H1 (cell line): ENCODE measurements around the gene E2F1. TPM values are rescaled to one million over a fixed set of nuclear protein-coding genes. Genes with fewer than 3 reads are reported as not detected.
A peak's percentile ranks its signal among the peaks of the same experiment; 100 is the strongest.

Experiments
- CTCF ChIA-PET: fragments of 300-600 bp; sonication (Branson Sonifier 250); formaldehyde crosslinking; loops from one replicate; lab custom pipeline; 2021; ENCODE audit not compliant: partially characterized antibody; lab: Charles Lee
- POLR2A ChIA-PET: fragments of 300-600 bp; sonication (Branson Sonifier 250); formaldehyde crosslinking; loops from one replicate; lab custom pipeline; 2021; ENCODE audit warnings: inconsistent platforms; ENCODE audit not compliant: partially characterized antibody; lab: Charles Lee
- DNase-seq, 2 experiments: peaks; one replicate each; pipeline versions ENCODE4 v3.0.0 to v3.0.0-alpha.2; 2010 to 2022; ENCODE audit warnings: low spot score in 2 of 2, low read depth in 1 of 2, mixed read lengths in 1 of 2
- FAIRE-seq: peaks from 2 replicates; lab custom pipeline; 2011; peaks lifted over from hg19 to GRCh38; lab: Jason Lieb, UNC
- H2AFZ ChIP-seq: 2 replicates; pipeline ENCODE4 v1.8.1; 2012; ENCODE audit warnings: low read length, inconsistent platforms
- H2AK5ac ChIP-seq: 2 replicates; pipeline ENCODE4 v1.6.1; 2013; ENCODE audit warnings: low read depth, low read length
- H2BK120ac ChIP-seq: replicated peaks from 2 replicates; pipeline ENCODE3; 2013; ENCODE audit warnings: low read depth, low read length, inconsistent platforms
- H2BK12ac ChIP-seq: 2 replicates; pipeline ENCODE4 v1.6.1; 2013; ENCODE audit warnings: low read depth, low read length
- H2BK15ac ChIP-seq: 2 replicates; pipeline ENCODE4 v1.6.1; 2013; ENCODE audit warnings: low read length
- H2BK20ac ChIP-seq: 2 replicates; pipeline ENCODE4 v1.6.1; 2013; ENCODE audit warnings: low read length
- H2BK5ac ChIP-seq: 2 replicates; pipeline ENCODE4 v1.6.1; 2013; ENCODE audit warnings: low read depth, low read length
- H3K14ac ChIP-seq: 2 replicates; pipeline ENCODE4 v1.6.1; 2013; ENCODE audit warnings: inconsistent platforms; ENCODE audit not compliant: insufficient read length
- H3K18ac ChIP-seq: 2 replicates; pipeline ENCODE4 v1.6.1; 2013; ENCODE audit warnings: low read length; ENCODE audit errors: extremely low read depth
- H3K23ac ChIP-seq: 2 replicates; pipeline ENCODE4 v1.6.1; 2013; ENCODE audit warnings: inconsistent platforms; ENCODE audit not compliant: insufficient read length
- H3K23me2 ChIP-seq: 2 replicates; pipeline ENCODE4 v1.6.1; 2013; ENCODE audit warnings: low read depth, low read length
- H3K27ac ChIP-seq: 2 replicates; pipeline ENCODE4 v1.6.1; 2011; ENCODE audit warnings: low read depth, low read length, inconsistent platforms
- H3K27me3 ChIP-seq, 4 experiments: replicated peaks in 1 of 4; 1 replicate in 1 of 4; 2 replicates in 3 of 4; pipeline versions ENCODE4 v1.6.1 to v1.8.1; 2011 to 2013; ENCODE audit warnings: low read length in 3 of 4, mild to moderate bottlenecking in 3 of 4, inconsistent platforms in 2 of 4, mixed read lengths in 2 of 4, moderate library complexity in 1 of 4; ENCODE audit not compliant: control insufficient read depth in 3 of 4, insufficient read depth in 3 of 4; ENCODE audit errors: extremely low read depth in 1 of 4
- H3K36me3 ChIP-seq, 4 experiments: 2 replicates each; pipeline versions ENCODE4 v1.6.1 to v1.8.1; 2011 to 2013; ENCODE audit warnings: mild to moderate bottlenecking in 4 of 4, low read length in 3 of 4, moderate library complexity in 2 of 4, control low read depth in 1 of 4, inconsistent platforms in 1 of 4; ENCODE audit not compliant: insufficient read depth in 4 of 4, control insufficient read depth in 2 of 4
- H3K4ac ChIP-seq: replicated peaks from 2 replicates; pipeline ENCODE3; 2013; ENCODE audit warnings: low read length, low read depth, mixed read lengths, inconsistent platforms; ENCODE audit not compliant: insufficient read length
- H3K4me1 ChIP-seq, 4 experiments: replicated peaks in 1 of 4; 1 replicate in 1 of 4; 2 replicates in 3 of 4; pipeline versions ENCODE4 v1.6.1 to v1.8.1; 2011 to 2013; ENCODE audit warnings: low read length in 3 of 4, inconsistent platforms in 2 of 4, mixed read lengths in 1 of 4; ENCODE audit not compliant: insufficient read depth in 4 of 4, control insufficient read depth in 3 of 4
- H3K4me2 ChIP-seq, 2 experiments: 2 replicates each; pipeline versions ENCODE4 v1.6.1 to v1.8.1; 2011 to 2013; ENCODE audit warnings: low read depth in 2 of 2, low read length in 2 of 2, control low read depth in 1 of 2, inconsistent platforms in 1 of 2, mild to moderate bottlenecking in 1 of 2; ENCODE audit not compliant: insufficient read depth in 1 of 2
- H3K4me3 ChIP-seq, 4 experiments: fragments of 200-600, 300-600 bp in 1 of 4; sonication (generic), shearing (Covaris generic), sonication (Bioruptor Twin) in 1 of 4; 2 replicates each; pipeline versions ENCODE4 v1.5.1 to v1.8.1; 2011 to 2016; ENCODE audit warnings: low read length in 4 of 4, low read depth in 3 of 4, control low read depth in 2 of 4, inconsistent platforms in 2 of 4, mild to moderate bottlenecking in 2 of 4, mixed read lengths in 1 of 4, moderate library complexity in 1 of 4; ENCODE audit not compliant: insufficient read depth in 2 of 4; ENCODE audit errors: extremely low read depth in 1 of 4
- H3K56ac ChIP-seq: replicated peaks from 2 replicates; pipeline ENCODE3; 2013; ENCODE audit warnings: low read depth, mild to moderate bottlenecking, mixed read lengths, low read length, inconsistent platforms; ENCODE audit not compliant: insufficient read length
- H3K79me1 ChIP-seq: 2 replicates; pipeline ENCODE4 v1.6.1; 2013; ENCODE audit warnings: low read depth, low read length, control low read depth
- H3K79me2 ChIP-seq, 2 experiments: 2 replicates each; pipeline versions ENCODE4 v1.6.1 to v1.8.1; 2012 to 2013; ENCODE audit warnings: low read length in 2 of 2, mild to moderate bottlenecking in 2 of 2, inconsistent platforms in 1 of 2; ENCODE audit not compliant: insufficient read depth in 2 of 2, control insufficient read depth in 1 of 2
- H3K9ac ChIP-seq, 4 experiments: replicated peaks in 1 of 4; 1 replicate in 1 of 4; 2 replicates in 3 of 4; pipeline versions ENCODE4 v1.6.1 to v1.8.1; 2011 to 2013; ENCODE audit warnings: low read depth in 3 of 4, low read length in 3 of 4, control low read depth in 2 of 4, mild to moderate bottlenecking in 2 of 4, moderate library complexity in 2 of 4, inconsistent platforms in 1 of 4; ENCODE audit errors: extremely low read depth in 1 of 4
- H3K9me3 ChIP-seq, 2 experiments: 2 replicates each; pipeline versions ENCODE4 v1.6.1 to v1.8.1; 2012 to 2013; ENCODE audit warnings: mild to moderate bottlenecking in 2 of 2, moderate library complexity in 2 of 2, control low read depth in 1 of 2, inconsistent platforms in 1 of 2, low read depth in 1 of 2, low read length in 1 of 2, mixed read lengths in 1 of 2; ENCODE audit not compliant: insufficient read depth in 2 of 2
- H4K20me1 ChIP-seq, 2 experiments: replicated peaks in 1 of 2; 2 replicates each; pipeline versions ENCODE3 to v1.8.1; 2011 to 2013; ENCODE audit warnings: inconsistent platforms in 2 of 2, low read length in 2 of 2, mild to moderate bottlenecking in 1 of 2; ENCODE audit not compliant: insufficient read depth in 2 of 2, control insufficient read depth in 1 of 2
- H4K5ac ChIP-seq: 2 replicates; pipeline ENCODE4 v1.6.1; 2013; ENCODE audit warnings: low read length, low read depth, mixed read lengths, inconsistent platforms; ENCODE audit not compliant: insufficient read length
- H4K8ac ChIP-seq: 2 replicates; pipeline ENCODE4 v1.8.0; 2013; ENCODE audit warnings: mild to moderate bottlenecking, moderate library complexity, low read length, inconsistent platforms; ENCODE audit not compliant: insufficient read depth; ENCODE audit errors: extremely low read depth
- H4K91ac ChIP-seq: replicated peaks from 2 replicates; pipeline ENCODE3; 2013; ENCODE audit warnings: low read length, mixed read lengths, inconsistent platforms; ENCODE audit not compliant: insufficient read length
- CHD1 ChIP-seq: IDR thresholded peaks from 2 replicates; pipeline ENCODE4 v1.6.1; 2012; ENCODE audit warnings: low read depth, low read length, improper control_type of control experiment
- NRF1 ChIP-seq: IDR thresholded peaks from 2 replicates; pipeline ENCODE4 v1.6.1; 2011; ENCODE audit warnings: mild to moderate bottlenecking, low read depth, low read length, improper control_type of control experiment
- PHF8 ChIP-seq: fragments of 200-600 bp; sonication (generic); conservative IDR thresholded peaks from 2 replicates; pipeline ENCODE4 v1.7.1; 2012; ENCODE audit warnings: low read depth, mild to moderate bottlenecking, inconsistent platforms, low read length, moderate library complexity
- POLR2A ChIP-seq, 2 experiments: IDR thresholded peaks; 1 replicate in 1 of 2; 2 replicates in 1 of 2; pipeline ENCODE4 v1.6.1; 2011; ENCODE audit warnings: low read depth in 2 of 2, low read length in 2 of 2, mild to moderate bottlenecking in 2 of 2; ENCODE audit errors: control extremely low read depth in 1 of 2
- RNF2 ChIP-seq: fragments of 200-900, 300-1000 bp; sonication (generic); IDR thresholded peaks from 2 replicates; pipeline ENCODE4 v1.7.1; 2016; ENCODE audit warnings: borderline replicate concordance, low read depth, mild to moderate bottlenecking, antibody characterized with exemption, low read length; ENCODE audit not compliant: poor library complexity, severe bottlenecking; ENCODE audit errors: missing control alignments
- SAP30 ChIP-seq: fragments of 300-600 bp; sonication (generic); IDR thresholded peaks from 2 replicates; pipeline ENCODE4 v1.7.1; 2012; ENCODE audit warnings: low read length, moderate library complexity, mild to moderate bottlenecking, inconsistent platforms; ENCODE audit not compliant: insufficient read depth, insufficient replicate concordance
- TAF7 ChIP-seq: optimal IDR thresholded peaks from 2 replicates; pipeline ENCODE3; 2011; ENCODE audit warnings: low read depth, mild to moderate bottlenecking, inconsistent platforms, low read length, moderate library complexity, borderline replicate concordance
- ZNF274 ChIP-seq: IDR thresholded peaks from 2 replicates; pipeline ENCODE4 v1.7.0; 2012; ENCODE audit warnings: low read length, borderline replicate concordance; ENCODE audit errors: extremely low read depth
- WGBS, 2 experiments: shearing (Covaris generic) in 1 of 2; methylation state at CpG; one replicate each; pipeline versions ENCODE4 v1.1.6 to v1.1.7; 2013 to 2015; ENCODE audit warnings: low lambda C conversion rate in 2 of 2, mixed read lengths in 2 of 2, inconsistent platforms in 1 of 2, low coverage in 1 of 2, missing lambda C conversion rate in 1 of 2; ENCODE audit not compliant: insufficient replicate concordance in 2 of 2, insufficient coverage in 1 of 2, insufficient read length in 1 of 2; ENCODE audit errors: extremely low coverage in 1 of 2, missing lambda C conversion rate in 1 of 2; 5-methylcytosine and 5-hydroxymethylcytosine counted together
- polyA plus RNA-seq, 7 experiments: library from polyadenylated mRNA; depleted of rRNA in 3 of 7; stranded (reverse) in 5 of 7; unstranded in 2 of 7; fragments of >200 nt in 5 of 7; fragments of 200-250 nt in 2 of 7; gene quantifications; 1 replicate in 5 of 7; 2 replicates in 1 of 7; 4 replicates in 1 of 7; pipeline versions ENCODE4 v1.2.1 to v1.2.3, GENCODE V29; 2011 to 2013; ENCODE audit warnings: missing spikeins in 2 of 7, mixed read lengths in 2 of 7
- total RNA-seq: library from RNA; stranded (reverse); fragmentation: NEBNext Ultra II Directional; extraction: Animal tissue kit (Norgen Biotek cat#: 25700); gene quantifications from 2 replicates; pipeline ENCODE4 v1.2.1, GENCODE V29; 2021
- TF ChIP-seq, protein P1 (sequence below): IDR thresholded peaks from 2 replicates; pipeline ENCODE4 v1.6.1; 2012; ENCODE audit warnings: inconsistent platforms

E2F1 gene
- total and polyA plus RNA-seq, 2 of the 8 experiments (the other 6 are each of a cell fraction or from before 2014, with no cell fraction given): 33.4 to 35.8 TPM

DNA sequence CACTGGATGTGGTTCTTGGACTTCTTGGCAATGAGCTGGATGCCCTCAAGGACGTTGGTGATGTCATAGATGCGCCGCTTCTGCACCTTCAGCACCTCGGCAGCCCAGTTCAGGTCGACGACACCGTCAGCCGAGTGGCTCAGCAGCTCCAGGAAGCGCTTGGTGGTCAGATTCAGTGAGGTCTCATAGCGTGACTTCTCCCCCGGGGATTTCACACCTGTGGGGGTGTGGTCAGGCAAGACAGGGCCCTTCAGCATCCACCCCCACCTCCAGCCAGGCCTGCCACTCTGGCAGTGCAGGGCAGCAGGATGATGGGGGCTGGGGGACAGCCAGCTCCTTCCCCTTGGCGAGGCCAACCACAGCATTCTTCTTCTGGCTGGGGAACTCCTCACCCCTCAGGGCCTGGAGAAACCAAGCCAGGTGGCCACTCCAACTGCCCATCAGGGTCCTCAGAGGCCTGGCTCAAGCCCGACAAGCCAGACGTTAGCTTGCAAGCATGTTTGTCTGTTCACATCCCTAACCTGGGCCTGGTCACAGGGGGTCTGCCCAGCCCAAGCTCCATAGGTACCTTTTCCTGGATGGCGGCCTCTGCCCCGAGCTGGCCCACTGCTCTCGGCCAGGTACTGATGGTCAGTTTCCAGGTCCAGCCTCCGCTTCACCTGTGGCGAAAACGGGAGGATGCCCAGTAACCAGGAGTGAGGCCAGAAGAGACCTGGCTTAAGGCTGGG is 6.3 kb downstream of the E2F1 start:
- Histone ChIP-seq H4K20me1 (peaks cover 19 to 58% of the 10 kb centered on the region in 2 experiments), H3K23me2 (peaks cover 4% of the 10 kb centered on the region; the same call in 1 of the 2 replicates), H2BK20ac (no peak overlapping the region), H3K23ac (no peak overlapping the region), H3K79me1 (peaks cover 15% of the 10 kb centered on the region), H4K8ac (no peak overlapping the region; the same call in 1 of the 2 replicates), H3K4me2 (no peak overlapping the region), H2BK5ac (no peak overlapping the region), H3K18ac (no peak overlapping the region), H3K9ac (no peak overlapping the region), H3K4ac (no peak overlapping the region), H3K4me1 (peaks cover 4 to 20% (median 7%) of the 10 kb centered on the region in 4 experiments), H3K79me2 (peaks cover 0 to 44% of the 10 kb centered on the region in 2 experiments; a peak in 3 of 4 replicates), H3K9me3 (no peaks in the 10 kb centered on the region), H2BK120ac (no peak overlapping the region), H2BK12ac (no peak overlapping the region), H4K5ac (no peak overlapping the region), H3K27ac (no peak overlapping the region), H3K56ac (no peak overlapping the region), H2AFZ (no peak overlapping the region), H2BK15ac (no peak overlapping the region), H3K14ac (no peak overlapping the region), H3K27me3 (no peaks in the 10 kb centered on the region), H2AK5ac (no peak overlapping the region), H4K91ac (no peak overlapping the region), H3K36me3 (peaks cover 19 to 38% (median 33%) of the 10 kb centered on the region in 4 experiments; a peak in 7 of 8 replicates), H3K4me3 (no peak overlapping the region)
- no peak for FAIRE-seq
- POLR2A ChIA-PET: interaction anchor here (1.2 to 14.0 kb wide), 4 partner anchors 10 to 40 kb away, joined by 4 to 245 read pairs (median 4); partner anchors contain the start of genes ACTL10, C20orf144, NECAB3 and PXMP4
- CTCF ChIA-PET: interaction anchor here (0.6 to 2.1 kb wide), 5 partner anchors 9 to 16 kb away, joined by 3 to 14 read pairs (median 3); partner anchors contain the start of gene ACTL10
- WGBS, 2 experiments: 91% methylated on average over 20 of the region's 20 CpGs; no CpG with 5 or more reads in 1 of the 2 experiments
- no peak for DNase-seq
- TF ChIP-seq NRF1 (no peak), TAF7 (no peak), PHF8 (no peak), POLR2A (IDR thresholded peaks at IDR 0.05; ENCODE audit: control extremely low read depth in 1 of 2, low read depth in 2 of 2, low read length in 2 of 2) (peak in 1 of 2 experiments; percentile 14; a peak in 1 of 3 replicates), CHD1 (no peak), RNF2 (no peak), ZNF274 (no peak), SAP30 (no peak)
- TF ChIP-seq, protein P1, sequence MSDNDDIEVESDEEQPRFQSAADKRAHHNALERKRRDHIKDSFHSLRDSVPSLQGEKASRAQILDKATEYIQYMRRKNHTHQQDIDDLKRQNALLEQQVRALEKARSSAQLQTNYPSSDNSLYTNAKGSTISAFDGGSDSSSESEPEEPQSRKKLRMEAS: no peak
